ENCODE data around the gene VPS16. TPM values are rescaled to one million over a fixed set of nuclear protein-coding genes. Genes with fewer than 3 reads are reported as not detected.

The VPS16 gene
- total and polyA plus RNA-seq, 4 donors = 14.5 to 24.3 (median 16.1) TPM

- WGBS = 51% methylated on average over 16 of the region's 16 CpGs
- peaks cover 0 to 2% (median 0%) of the 10 kb centered on the region in 4 donors for H3K36me3 ChIP-seq (ENCODE audit: control insufficient read depth in 4 of 4, insufficient read depth in 3 of 4, low read depth in 1 of 4, low read length in 3 of 4)
- peaks cover 3 to 14% (median 8%) of the 10 kb centered on the region in 4 donors for H3K4me1 ChIP-seq (ENCODE audit: control insufficient read depth in 4 of 4, insufficient read depth in 4 of 4, low read length in 3 of 4)
- TF ChIP-seq YY1 (IDR thresholded peaks at IDR 0.05) (no peak), NR2F2 (IDR thresholded peaks at IDR 0.05) (no peak), SP1 (IDR thresholded peaks at IDR 0.05) (no peak), CTCF (IDR thresholded peaks at IDR 0.05; ENCODE audit: low read depth, low read length, missing input control) (no peak), TAF1 (conservative IDR thresholded peaks at IDR 0.05) (no peak), HNF4G (IDR thresholded peaks at IDR 0.05) (no peak), FOXA2 (IDR thresholded peaks at IDR 0.05) (no peak), RAD21 (IDR thresholded peaks at IDR 0.05) (no peak), EGR1 (IDR thresholded peaks at IDR 0.05; ENCODE audit: low read depth in 2 of 2) (no peak), FOXA1 (IDR thresholded peaks at IDR 0.05) (no peak), MAX (IDR thresholded peaks at IDR 0.05) (no peak), HNF4A (conservative IDR thresholded peaks at IDR 0.05) (no peak), ATF3 (IDR thresholded peaks at IDR 0.05) (no peak), ZBTB33 (IDR thresholded peaks at IDR 0.05) (no peak), GABPA (IDR thresholded peaks at IDR 0.05 in 1 of 2, conservative IDR thresholded peaks at IDR 0.05 in 1 of 2) (no peak), JUND (IDR thresholded peaks at IDR 0.05) (no peak)
- H3K9me3 ChIP-seq (ENCODE audit: control insufficient read depth in 4 of 4, low read length in 3 of 4) = peaks cover 3 to 9% (median 4%) of the 10 kb centered on the region in 4 donors
- H3K9ac ChIP-seq (ENCODE audit: low read depth in 1 of 2, low read length in 2 of 2) = no peak overlapping the region
- DNase-seq (ENCODE audit: low spot score) = no peak
- peaks cover 4 to 21% (median 11%) of the 10 kb centered on the region in 4 donors for H3K27me3 ChIP-seq (ENCODE audit: control insufficient read depth in 4 of 4, insufficient read depth in 4 of 4, low read length in 3 of 4)
- H3K4me3 ChIP-seq (ENCODE audit: low read depth in 1 of 3, low read length in 3 of 3) = no peak overlapping the region
- H3K27ac ChIP-seq (ENCODE audit: low read depth in 1 of 2, low read length in 2 of 2) = no peak overlapping the region
Observed at GRCh38 chr20:2804041-2804828, 36.3 kb upstream of the VPS16 start.

GRCh38 chr20:2804852-2805688, 35.5 kb upstream of the VPS16 start:
- H3K27me3 ChIP-seq (ENCODE audit: control insufficient read depth in 4 of 4, insufficient read depth in 4 of 4, low read length in 3 of 4) = peaks cover 4 to 21% (median 11%) of the 10 kb centered on the region in 4 donors
- peaks cover 0 to 9% (median 6%) of the 10 kb centered on the region in 4 donors for H3K4me1 ChIP-seq (ENCODE audit: control insufficient read depth in 4 of 4, insufficient read depth in 4 of 4, low read length in 3 of 4)
- H3K36me3 ChIP-seq (ENCODE audit: control insufficient read depth in 4 of 4, insufficient read depth in 3 of 4, low read depth in 1 of 4, low read length in 3 of 4) = peaks cover 0 to 2% (median 0%) of the 10 kb centered on the region in 4 donors
- no peak overlapping the region for H3K4me3 ChIP-seq (ENCODE audit: low read depth in 1 of 3, low read length in 3 of 3)
- DNase-seq (ENCODE audit: low spot score) = no peak
- 16% methylated on average over 49 of the region's 49 CpGs for WGBS
- TF ChIP-seq NR2F2 (IDR thresholded peaks at IDR 0.05) (no peak), YY1 (IDR thresholded peaks at IDR 0.05) (no peak), EGR1 (IDR thresholded peaks at IDR 0.05; ENCODE audit: low read depth in 2 of 2) (no peak), ATF3 (IDR thresholded peaks at IDR 0.05) (no peak), RAD21 (IDR thresholded peaks at IDR 0.05) (no peak), HNF4A (conservative IDR thresholded peaks at IDR 0.05) (no peak), HNF4G (IDR thresholded peaks at IDR 0.05) (no peak), SP1 (IDR thresholded peaks at IDR 0.05) (no peak), ZBTB33 (IDR thresholded peaks at IDR 0.05) (no peak), FOXA1 (IDR thresholded peaks at IDR 0.05) (no peak), JUND (IDR thresholded peaks at IDR 0.05) (no peak)
- H3K27ac ChIP-seq (ENCODE audit: low read depth in 1 of 2, low read length in 2 of 2) = no peak overlapping the region
- H3K9me3 ChIP-seq (ENCODE audit: control insufficient read depth in 4 of 4, low read length in 3 of 4) = peaks cover 3 to 9% (median 4%) of the 10 kb centered on the region in 4 donors
- no peak overlapping the region for H3K9ac ChIP-seq (ENCODE audit: low read depth in 1 of 2, low read length in 2 of 2)
